HepG2 (cell line): ENCODE results near the gene LAMA5. TPM values are rescaled to one million over a fixed set of nuclear protein-coding genes. Genes with fewer than 3 reads are reported as not detected.
A peak's percentile ranks its signal among the peaks of the same experiment; 100 is the strongest.

Experiments
- DMAP1 ChIP-seq: IDR thresholded peaks from 2 replicates; pipeline ENCODE4 v1.6.1; 2016
- NR2F2 ChIP-seq: IDR thresholded peaks from 2 replicates; pipeline ENCODE4 v1.6.1; 2012; ENCODE audit warnings: low read depth, inconsistent platforms, borderline replicate concordance
- ZFP90 ChIP-seq: sonication (generic); formaldehyde crosslinking; IDR thresholded peaks from 2 replicates; pipeline ENCODE4 v1.8.0; 2022; ENCODE audit warnings: missing genetic modification reagents, mild to moderate bottlenecking, inconsistent platforms, borderline replicate concordance
- ZNF468 ChIP-seq: sonication (generic); formaldehyde crosslinking; IDR thresholded peaks from 2 replicates; pipeline ENCODE4 v1.8.0; 2022; ENCODE audit warnings: mild to moderate bottlenecking, moderate library complexity, missing genetic modification reagents
- ZNF563 ChIP-seq: sonication (generic); formaldehyde crosslinking; IDR thresholded peaks from 2 replicates; pipeline ENCODE4 v1.8.0; 2022; ENCODE audit warnings: mild to moderate bottlenecking, moderate library complexity, missing genetic modification reagents
- polyA plus RNA-seq, 8 experiments: library from polyadenylated mRNA; depleted of rRNA in 3 of 8; stranded (reverse) in 7 of 8; unstranded in 1 of 8; fragments of >200 nt; fragmentation: Illumina TruSeq in 4 of 8; extraction: Trizol in 4 of 8; gene quantifications; 2 replicates each; pipeline versions ENCODE4 v1.2.1 to v1.2.3, GENCODE V29; 2011 to 2016; ENCODE audit warnings: low read depth in 4 of 8, missing spikeins in 1 of 8, mixed read lengths in 1 of 8; ENCODE audit not compliant: insufficient read depth in 1 of 8
- total RNA-seq, 5 experiments: library from RNA; depleted of rRNA; stranded (reverse); fragments of >200 nt; fragmentation: Illumina TruSeq; extraction: Trizol; gene quantifications; 2 replicates each; pipeline ENCODE4 v1.2.3, GENCODE V29; 2016; ENCODE audit warnings: low read depth in 1 of 5
- TF ChIP-seq, protein P1 (sequence below): sonication (generic); formaldehyde crosslinking; IDR thresholded peaks from 2 replicates; pipeline ENCODE4 v1.4.0; 2020; ENCODE audit warnings: mild to moderate bottlenecking, missing genetic modification reagents
- TF ChIP-seq, protein P2 (sequence below): sonication (generic); formaldehyde crosslinking; IDR thresholded peaks from 2 replicates; pipeline ENCODE4 v1.5.1; 2020; ENCODE audit warnings: mild to moderate bottlenecking, missing genetic modification reagents, borderline replicate concordance
- TF ChIP-seq, protein P3 (sequence below): IDR thresholded peaks from 2 replicates; pipeline ENCODE4 v1.6.1; 2016; ENCODE audit warnings: low read depth
- TF ChIP-seq, protein P4 (sequence below): sonication (generic); formaldehyde crosslinking; IDR thresholded peaks from 2 replicates; pipeline ENCODE4 v1.4.0; 2020; ENCODE audit warnings: mild to moderate bottlenecking, low read depth, missing genetic modification reagents

LAMA5 gene
- total and polyA plus RNA-seq, 2 of the 13 experiments (the other 11 are each of a cell fraction or from before 2014, with no cell fraction given), result 21.0 to 44.7 TPM

DNA sequence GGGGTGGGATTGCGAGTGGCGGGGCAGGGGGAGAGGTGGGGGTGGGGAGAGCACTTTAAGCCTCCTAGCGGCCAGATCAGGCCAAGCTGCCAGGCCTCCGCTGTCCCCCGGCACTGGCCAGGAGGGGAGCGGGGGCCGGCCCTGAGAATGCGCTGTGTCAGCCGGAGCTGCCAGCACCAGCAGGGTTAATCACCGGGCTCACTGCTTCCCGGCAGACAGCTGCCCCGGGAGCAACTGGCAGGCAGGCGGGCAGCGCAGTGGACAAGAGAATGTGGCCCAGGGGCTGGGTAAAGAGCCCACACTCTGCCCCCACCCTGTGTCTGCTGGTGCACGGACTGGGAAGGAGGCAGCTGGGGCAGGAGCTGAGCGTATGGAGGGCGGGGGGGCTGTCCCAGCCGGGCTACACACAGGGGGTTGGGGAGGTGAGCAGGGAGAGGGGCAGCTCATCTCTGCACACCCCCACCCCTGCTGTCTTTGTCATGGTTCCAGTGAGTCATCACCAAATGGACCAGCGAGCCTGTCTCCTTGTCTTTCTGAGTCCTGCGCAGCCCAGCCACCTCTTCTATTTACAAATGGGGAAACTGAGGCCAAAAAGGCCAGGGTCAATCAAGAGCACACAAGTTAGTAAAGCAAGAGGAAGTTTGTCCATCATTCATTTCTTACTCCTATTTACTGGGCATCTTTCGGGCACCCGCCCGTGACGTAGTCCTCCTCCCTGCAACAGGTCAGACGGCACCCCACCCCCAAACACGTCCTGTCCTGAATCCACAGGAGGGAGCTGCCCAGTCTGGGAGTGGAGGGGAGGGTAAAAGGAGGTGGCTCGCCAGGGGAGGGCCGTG is 2.1 kb upstream of the LAMA5 start (continued):
- TF ChIP-seq, protein P1, sequence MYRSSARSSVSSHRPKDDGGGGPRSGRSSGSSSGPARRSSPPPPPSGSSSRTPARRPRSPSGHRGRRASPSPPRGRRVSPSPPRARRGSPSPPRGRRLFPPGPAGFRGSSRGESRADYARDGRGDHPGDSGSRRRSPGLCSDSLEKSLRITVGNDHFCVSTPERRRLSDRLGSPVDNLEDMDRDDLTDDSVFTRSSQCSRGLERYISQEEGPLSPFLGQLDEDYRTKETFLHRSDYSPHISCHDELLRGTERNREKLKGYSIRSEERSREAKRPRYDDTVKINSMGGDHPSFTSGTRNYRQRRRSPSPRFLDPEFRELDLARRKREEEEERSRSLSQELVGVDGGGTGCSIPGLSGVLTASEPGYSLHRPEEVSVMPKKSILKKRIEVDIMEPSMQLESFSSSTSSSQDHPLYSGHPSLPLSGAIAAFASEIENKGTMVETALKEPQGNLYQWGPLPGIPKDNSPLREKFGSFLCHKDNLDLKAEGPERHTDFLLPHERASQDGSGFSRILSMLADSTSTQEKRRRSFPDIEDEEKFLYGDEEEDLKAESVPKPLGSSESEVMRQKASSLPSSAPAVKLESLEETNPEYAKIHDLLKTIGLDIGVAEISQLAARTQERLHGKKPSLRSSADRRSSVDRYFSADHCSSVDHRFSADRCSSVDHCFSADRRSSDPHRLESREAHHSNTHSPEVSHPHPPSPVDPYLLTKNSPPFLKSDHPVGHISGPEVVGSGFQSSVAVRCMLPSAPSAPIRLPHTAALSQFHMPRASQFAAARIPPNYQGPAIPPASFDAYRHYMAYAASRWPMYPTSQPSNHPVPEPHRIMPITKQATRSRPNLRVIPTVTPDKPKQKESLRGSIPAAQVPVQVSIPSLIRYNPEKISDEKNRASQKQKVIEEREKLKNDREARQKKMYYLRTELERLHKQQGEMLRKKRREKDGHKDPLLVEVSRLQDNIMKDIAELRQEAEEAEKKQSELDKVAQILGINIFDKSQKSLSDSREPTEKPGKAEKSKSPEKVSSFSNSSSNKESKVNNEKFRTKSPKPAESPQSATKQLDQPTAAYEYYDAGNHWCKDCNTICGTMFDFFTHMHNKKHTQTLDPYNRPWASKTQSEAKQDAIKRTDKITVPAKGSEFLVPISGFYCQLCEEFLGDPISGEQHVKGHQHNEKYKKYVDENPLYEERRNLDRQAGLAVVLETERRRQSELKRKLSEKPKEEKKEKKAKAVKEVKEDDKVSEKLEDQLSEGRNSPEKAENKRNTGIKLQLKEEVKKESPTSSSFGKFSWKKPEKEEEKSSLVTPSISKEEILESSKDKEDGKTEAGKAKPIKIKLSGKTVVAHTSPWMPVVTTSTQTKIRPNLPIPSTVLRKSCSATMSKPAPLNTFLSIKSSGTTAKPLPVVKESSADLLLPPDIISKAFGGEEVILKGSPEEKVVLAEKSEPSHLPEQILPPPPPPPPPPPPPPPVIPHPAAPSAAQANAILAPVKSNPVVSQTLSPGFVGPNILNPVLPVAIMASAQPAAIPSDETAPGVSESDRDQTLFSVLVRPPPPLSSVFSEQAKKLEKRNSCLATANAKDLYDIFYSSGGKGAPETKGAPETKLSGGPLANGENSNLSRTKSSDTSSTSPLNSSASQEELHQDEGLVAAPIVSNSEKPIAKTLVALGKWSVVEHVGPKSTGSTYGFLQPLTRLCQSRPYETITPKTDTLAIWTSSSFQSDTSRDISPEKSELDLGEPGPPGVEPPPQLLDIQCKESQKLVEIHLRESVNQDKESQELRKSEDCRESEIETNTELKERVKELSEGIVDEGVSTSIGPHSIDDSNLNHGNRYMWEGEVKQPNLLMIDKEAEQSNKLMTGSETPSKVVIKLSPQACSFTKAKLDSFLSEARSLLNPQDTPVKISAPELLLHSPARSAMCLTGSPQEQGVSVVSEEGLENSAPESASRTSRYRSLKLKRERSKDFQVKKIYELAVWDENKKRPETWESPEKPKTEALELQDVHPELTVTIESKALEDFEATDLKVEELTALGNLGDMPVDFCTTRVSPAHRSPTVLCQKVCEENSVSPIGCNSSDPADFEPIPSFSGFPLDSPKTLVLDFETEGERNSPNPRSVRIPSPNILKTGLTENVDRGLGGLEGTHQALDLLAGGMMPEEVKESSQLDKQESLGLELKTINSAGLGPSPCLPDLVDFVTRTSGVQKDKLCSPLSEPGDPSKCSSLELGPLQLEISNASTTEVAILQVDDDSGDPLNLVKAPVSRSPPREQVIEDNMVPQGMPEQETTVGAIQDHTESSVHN (CRISPR knock-in tag), result no peak
- TF ChIP-seq, protein P2, sequence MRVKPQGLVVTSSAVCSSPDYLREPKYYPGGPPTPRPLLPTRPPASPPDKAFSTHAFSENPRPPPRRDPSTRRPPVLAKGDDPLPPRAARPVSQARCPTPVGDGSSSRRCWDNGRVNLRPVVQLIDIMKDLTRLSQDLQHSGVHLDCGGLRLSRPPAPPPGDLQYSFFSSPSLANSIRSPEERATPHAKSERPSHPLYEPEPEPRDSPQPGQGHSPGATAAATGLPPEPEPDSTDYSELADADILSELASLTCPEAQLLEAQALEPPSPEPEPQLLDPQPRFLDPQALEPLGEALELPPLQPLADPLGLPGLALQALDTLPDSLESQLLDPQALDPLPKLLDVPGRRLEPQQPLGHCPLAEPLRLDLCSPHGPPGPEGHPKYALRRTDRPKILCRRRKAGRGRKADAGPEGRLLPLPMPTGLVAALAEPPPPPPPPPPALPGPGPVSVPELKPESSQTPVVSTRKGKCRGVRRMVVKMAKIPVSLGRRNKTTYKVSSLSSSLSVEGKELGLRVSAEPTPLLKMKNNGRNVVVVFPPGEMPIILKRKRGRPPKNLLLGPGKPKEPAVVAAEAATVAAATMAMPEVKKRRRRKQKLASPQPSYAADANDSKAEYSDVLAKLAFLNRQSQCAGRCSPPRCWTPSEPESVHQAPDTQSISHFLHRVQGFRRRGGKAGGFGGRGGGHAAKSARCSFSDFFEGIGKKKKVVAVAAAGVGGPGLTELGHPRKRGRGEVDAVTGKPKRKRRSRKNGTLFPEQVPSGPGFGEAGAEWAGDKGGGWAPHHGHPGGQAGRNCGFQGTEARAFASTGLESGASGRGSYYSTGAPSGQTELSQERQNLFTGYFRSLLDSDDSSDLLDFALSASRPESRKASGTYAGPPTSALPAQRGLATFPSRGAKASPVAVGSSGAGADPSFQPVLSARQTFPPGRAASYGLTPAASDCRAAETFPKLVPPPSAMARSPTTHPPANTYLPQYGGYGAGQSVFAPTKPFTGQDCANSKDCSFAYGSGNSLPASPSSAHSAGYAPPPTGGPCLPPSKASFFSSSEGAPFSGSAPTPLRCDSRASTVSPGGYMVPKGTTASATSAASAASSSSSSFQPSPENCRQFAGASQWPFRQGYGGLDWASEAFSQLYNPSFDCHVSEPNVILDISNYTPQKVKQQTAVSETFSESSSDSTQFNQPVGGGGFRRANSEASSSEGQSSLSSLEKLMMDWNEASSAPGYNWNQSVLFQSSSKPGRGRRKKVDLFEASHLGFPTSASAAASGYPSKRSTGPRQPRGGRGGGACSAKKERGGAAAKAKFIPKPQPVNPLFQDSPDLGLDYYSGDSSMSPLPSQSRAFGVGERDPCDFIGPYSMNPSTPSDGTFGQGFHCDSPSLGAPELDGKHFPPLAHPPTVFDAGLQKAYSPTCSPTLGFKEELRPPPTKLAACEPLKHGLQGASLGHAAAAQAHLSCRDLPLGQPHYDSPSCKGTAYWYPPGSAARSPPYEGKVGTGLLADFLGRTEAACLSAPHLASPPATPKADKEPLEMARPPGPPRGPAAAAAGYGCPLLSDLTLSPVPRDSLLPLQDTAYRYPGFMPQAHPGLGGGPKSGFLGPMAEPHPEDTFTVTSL (CRISPR knock-in tag), result no peak
- TF ChIP-seq ZNF468 (CRISPR knock-in tag), result no peak
- no peak for TF ChIP-seq ZFP90 (CRISPR knock-in tag)
- peak; percentile 5; the same call in 1 of the 2 replicates for TF ChIP-seq NR2F2
- TF ChIP-seq, protein P3, sequence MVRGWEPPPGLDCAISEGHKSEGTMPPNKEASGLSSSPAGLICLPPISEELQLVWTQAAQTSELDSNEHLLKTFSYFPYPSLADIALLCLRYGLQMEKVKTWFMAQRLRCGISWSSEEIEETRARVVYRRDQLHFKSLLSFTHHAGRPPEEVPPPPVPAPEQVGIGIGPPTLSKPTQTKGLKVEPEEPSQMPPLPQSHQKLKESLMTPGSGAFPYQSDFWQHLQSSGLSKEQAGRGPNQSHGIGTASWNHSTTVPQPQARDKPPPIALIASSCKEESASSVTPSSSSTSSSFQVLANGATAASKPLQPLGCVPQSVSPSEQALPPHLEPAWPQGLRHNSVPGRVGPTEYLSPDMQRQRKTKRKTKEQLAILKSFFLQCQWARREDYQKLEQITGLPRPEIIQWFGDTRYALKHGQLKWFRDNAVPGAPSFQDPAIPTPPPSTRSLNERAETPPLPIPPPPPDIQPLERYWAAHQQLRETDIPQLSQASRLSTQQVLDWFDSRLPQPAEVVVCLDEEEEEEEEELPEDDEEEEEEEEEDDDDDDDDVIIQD (CRISPR knock-in tag), result no peak
- no peak; the same call in 1 of the 2 replicates for TF ChIP-seq DMAP1
- 0 out of 2 replicates have a peak, but pooled peaks have one; percentile 3 for TF ChIP-seq ZNF563 (CRISPR knock-in tag)
- TF ChIP-seq, protein P4, sequence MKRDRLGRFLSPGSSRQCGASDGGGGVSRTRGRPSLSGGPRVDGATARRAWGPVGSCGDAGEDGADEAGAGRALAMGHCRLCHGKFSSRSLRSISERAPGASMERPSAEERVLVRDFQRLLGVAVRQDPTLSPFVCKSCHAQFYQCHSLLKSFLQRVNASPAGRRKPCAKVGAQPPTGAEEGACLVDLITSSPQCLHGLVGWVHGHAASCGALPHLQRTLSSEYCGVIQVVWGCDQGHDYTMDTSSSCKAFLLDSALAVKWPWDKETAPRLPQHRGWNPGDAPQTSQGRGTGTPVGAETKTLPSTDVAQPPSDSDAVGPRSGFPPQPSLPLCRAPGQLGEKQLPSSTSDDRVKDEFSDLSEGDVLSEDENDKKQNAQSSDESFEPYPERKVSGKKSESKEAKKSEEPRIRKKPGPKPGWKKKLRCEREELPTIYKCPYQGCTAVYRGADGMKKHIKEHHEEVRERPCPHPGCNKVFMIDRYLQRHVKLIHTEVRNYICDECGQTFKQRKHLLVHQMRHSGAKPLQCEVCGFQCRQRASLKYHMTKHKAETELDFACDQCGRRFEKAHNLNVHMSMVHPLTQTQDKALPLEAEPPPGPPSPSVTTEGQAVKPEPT (CRISPR knock-in tag), result 0 out of 2 replicates have a peak, but pooled peaks have one; percentile 10
